Lung (tissue), 12 donors: ENCODE results near the gene MAP3K14. TPM values are rescaled to one million over a fixed set of nuclear protein-coding genes. Genes with fewer than 3 reads are reported as not detected.

ENCODE experiments used
- ATAC-seq: fragments of 200-7000 bp; cut with Tn5 transposase; one replicate; pipeline ENCODE4 v1.9.1; 2020; ENCODE audit warnings: moderate number of reproducible peaks; ENCODE audit not compliant: insufficient read depth, low FRiP score
- DNase-seq, 3 donors: peaks; one replicate each; pipeline ENCODE4 v3.0.0-alpha.2; 2013 to 2017
- H3K27ac ChIP-seq, 2 donors: one replicate each; pipeline ENCODE4 v1.5.1; 2013; ENCODE audit warnings: mild to moderate bottlenecking in 2 of 2, moderate library complexity in 2 of 2, control low read depth in 1 of 2, inconsistent platforms in 1 of 2, low read depth in 1 of 2, low read length in 1 of 2
- H3K27me3 ChIP-seq, 3 donors: one replicate each; pipeline ENCODE4 v1.5.1; 2013; ENCODE audit warnings: low read length in 2 of 3; ENCODE audit not compliant: control insufficient read depth in 3 of 3, insufficient read depth in 3 of 3
- H3K36me3 ChIP-seq, 4 donors: one replicate each; pipeline ENCODE4 v1.5.1; 2013; ENCODE audit warnings: low read length in 4 of 4, mild to moderate bottlenecking in 1 of 4, moderate library complexity in 1 of 4; ENCODE audit not compliant: control insufficient read depth in 4 of 4, insufficient read depth in 4 of 4
- H3K4me1 ChIP-seq, 5 donors: one replicate each; pipeline ENCODE4 v1.5.1; 2013; ENCODE audit warnings: low read length in 5 of 5, mild to moderate bottlenecking in 2 of 5, moderate library complexity in 1 of 5; ENCODE audit not compliant: control insufficient read depth in 5 of 5, insufficient read depth in 5 of 5
- H3K4me3 ChIP-seq: one replicate; pipeline ENCODE4 v1.5.1; 2013; ENCODE audit warnings: mild to moderate bottlenecking, control low read depth, moderate library complexity
- H3K9ac ChIP-seq, 2 donors: one replicate each; pipeline ENCODE4 v1.5.1; 2013; ENCODE audit warnings: low read length in 2 of 2, control low read depth in 1 of 2; ENCODE audit not compliant: insufficient read depth in 1 of 2
- H3K9me3 ChIP-seq, 4 donors: one replicate each; pipeline ENCODE4 v1.5.1; 2013; ENCODE audit warnings: low read length in 3 of 4, mild to moderate bottlenecking in 1 of 4, moderate library complexity in 1 of 4; ENCODE audit not compliant: control insufficient read depth in 4 of 4, insufficient read depth in 3 of 4
- CTCF ChIP-seq: IDR thresholded peaks from 2 replicates; pipeline ENCODE4 v1.5.1; 2012; ENCODE audit warnings: mild to moderate bottlenecking; ENCODE audit errors: control extremely low read depth, extremely low read depth
- WGBS, 2 donors: extraction: QIAGEN DNeasy Blood & Tissue Kit; methylation state at CpG; one replicate each; pipeline ENCODE4 v1.1.7; 2013; 5-methylcytosine and 5-hydroxymethylcytosine counted together
- polyA plus RNA-seq, 2 donors: library from polyadenylated mRNA; stranded (reverse); fragments of 200-250 nt; gene quantifications; one replicate each; pipeline ENCODE4 v1.2.1, GENCODE V29; 2013
- total RNA-seq, 2 donors: library from RNA; depleted of rRNA in 1 of 2; stranded (reverse); fragments of >200 nt in 1 of 2; gene quantifications; one replicate each; pipeline ENCODE4 v1.2.1, GENCODE V29; 2014 to 2021
- donor health status: control.
- donor health status: control.
- donor health status: Bipolar disorder and iron deficiency.
- donor health status: healthy.
- donor health status: DM: yes; HTN: yes; CAD: no.

The MAP3K14 gene
- total and polyA plus RNA-seq, 4 donors, result 5.9 to 13.5 (median 7.8) TPM

- Histone ChIP-seq H3K9me3 (no peaks in the 10 kb centered on the region), H3K36me3 (no peaks in the 10 kb centered on the region), H3K4me1 (peaks cover 0 to 27% (median 12%) of the 10 kb centered on the region in 5 donors), H3K9ac (no peak overlapping the region), H3K27me3 (no peaks in the 10 kb centered on the region), H3K27ac (peak overlapping the region in 1 of 2 donors; percentile 58), H3K4me3 (no peak overlapping the region)
- DNase-seq, result no peak
- no peak for ATAC-seq
- 68 to 82% methylated on average over 5 of the region's 5 CpGs for WGBS, 2 donors
- TF ChIP-seq CTCF, result no peak
Measured at GRCh38 chr17:45319239-45319703, 2.5 kb upstream of the MAP3K14 start.

- no peak for TF ChIP-seq CTCF
- Histone ChIP-seq H3K9me3 (no peaks in the 10 kb centered on the region), H3K27me3 (no peaks in the 10 kb centered on the region), H3K9ac (no peak overlapping the region), H3K4me1 (peaks cover 0 to 29% (median 14%) of the 10 kb centered on the region in 5 donors), H3K36me3 (no peaks in the 10 kb centered on the region), H3K4me3 (no peak overlapping the region), H3K27ac (peak overlapping the region in 1 of 2 donors; percentile 58)
- ATAC-seq (no peak), DNase-seq (no peak)
- WGBS, 2 donors, result 85 to 91% methylated on average over 7 of the region's 7 CpGs
Measured at GRCh38 chr17:45318561-45319230, 1.9 kb upstream of the MAP3K14 start.

GRCh38 chr17:45317111-45317928, 500 bp upstream of the MAP3K14 start:
- H3K4me3 ChIP-seq, result peak overlapping the region; percentile 26
- ATAC-seq, result peak; percentile 92
- no peaks in the 10 kb centered on the region for H3K36me3 ChIP-seq
- H3K9ac ChIP-seq, result peak overlapping the region in 1 of 2 donors; percentile 75
- H3K27me3 ChIP-seq, result no peaks in the 10 kb centered on the region
- peak overlapping the region; percentile 82 to 94 for H3K27ac ChIP-seq
- H3K9me3 ChIP-seq, result no peaks in the 10 kb centered on the region
- 1% methylated on average over 45 to 54 of the region's 54 CpGs for WGBS, 2 donors
- TF ChIP-seq CTCF, result no peak
- peaks cover 4 to 34% (median 18%) of the 10 kb centered on the region in 5 donors for H3K4me1 ChIP-seq
- DNase-seq, result peak; percentile 100
